ENCODE data around the gene ZFHX3. TPM values are rescaled to one million over a fixed set of nuclear protein-coding genes. Genes with fewer than 3 reads are reported as not detected.

The ZFHX3 gene
- polyA plus RNA-seq, 1 donor from 2014 or later, result 26.4 TPM

GRCh38 chr16:72936408-72936807 is 111.5 kb downstream of the ZFHX3 start:
- H2AFZ ChIP-seq (ENCODE audit: low read depth, low read length), result no peak overlapping the region
- no peaks in the 10 kb centered on the region for H3K36me3 ChIP-seq (ENCODE audit: insufficient read depth, low read length)
- no peaks in the 10 kb centered on the region for H3K9me3 ChIP-seq (ENCODE audit: low read length)
- H3K27ac ChIP-seq (ENCODE audit: low read length), result no peak overlapping the region
- no peak overlapping the region for H3K4me3 ChIP-seq (ENCODE audit: low read length)
- no peaks in the 10 kb centered on the region for H3K27me3 ChIP-seq (ENCODE audit: insufficient read depth, low read depth, low read length)
- H3K9me2 ChIP-seq (ENCODE audit: insufficient read depth, low read length), result no peaks in the 10 kb centered on the region
- no peak overlapping the region for H3K9ac ChIP-seq (ENCODE audit: low read length)
- TF ChIP-seq MXI1 (conservative IDR thresholded peaks at IDR 0.05; ENCODE audit: poor library complexity, severe bottlenecking) (no peak), POLR2AphosphoS5 (IDR thresholded peaks at IDR 0.05) (peak; percentile 2), SMC3 (conservative IDR thresholded peaks at IDR 0.05; ENCODE audit: poor library complexity) (no peak)
- no peak overlapping the region for H3K4me2 ChIP-seq (ENCODE audit: low read length)
- H4K20me1 ChIP-seq (ENCODE audit: insufficient read depth), result peaks cover 99% of the 10 kb centered on the region
- H3K79me2 ChIP-seq (replicated peaks; ENCODE audit: insufficient read depth, low read length), result peaks cover 100% of the 10 kb centered on the region
- H3F3A ChIP-seq (ENCODE audit: insufficient read depth, low read length, poor library complexity, severe bottlenecking), result peaks cover 7% of the 10 kb centered on the region

- peaks cover 100% of the 10 kb centered on the region for H3K79me2 ChIP-seq (replicated peaks; ENCODE audit: insufficient read depth, low read length)
- no peak overlapping the region for H3K4me3 ChIP-seq (ENCODE audit: low read length)
- H3K9ac ChIP-seq (ENCODE audit: low read length), result no peak overlapping the region
- no peaks in the 10 kb centered on the region for H3K36me3 ChIP-seq (ENCODE audit: insufficient read depth, low read length)
- H3K9me3 ChIP-seq (ENCODE audit: low read length), result no peaks in the 10 kb centered on the region
- no peak overlapping the region for H2AFZ ChIP-seq (ENCODE audit: low read depth, low read length)
- peaks cover 98% of the 10 kb centered on the region for H4K20me1 ChIP-seq (ENCODE audit: insufficient read depth)
- peaks cover 7% of the 10 kb centered on the region for H3F3A ChIP-seq (ENCODE audit: insufficient read depth, low read length, poor library complexity, severe bottlenecking)
- no peak overlapping the region for H3K27ac ChIP-seq (ENCODE audit: low read length)
- no peaks in the 10 kb centered on the region for H3K9me2 ChIP-seq (ENCODE audit: insufficient read depth, low read length)
- no peak for TF ChIP-seq REST (IDR thresholded peaks at IDR 0.05; ENCODE audit: borderline replicate concordance)
- no peak for TF ChIP-seq EZH2 (IDR thresholded peaks at IDR 0.05; ENCODE audit: borderline replicate concordance, insufficient read depth, low read length, poor library complexity, severe bottlenecking)
- TF ChIP-seq TAF1 (IDR thresholded peaks at IDR 0.05; ENCODE audit: low read depth), result no peak
- no peak for TF ChIP-seq EP300 (conservative IDR thresholded peaks at IDR 0.05; ENCODE audit: poor library complexity, severe bottlenecking)
- no peak for TF ChIP-seq MXI1 (conservative IDR thresholded peaks at IDR 0.05; ENCODE audit: poor library complexity, severe bottlenecking)
- no peak for TF ChIP-seq SMC3 (conservative IDR thresholded peaks at IDR 0.05; ENCODE audit: poor library complexity)
- TF ChIP-seq POLR2AphosphoS5 (IDR thresholded peaks at IDR 0.05), result no peak
- no peak overlapping the region for H3K4me2 ChIP-seq (ENCODE audit: low read length)
- H3K27me3 ChIP-seq (ENCODE audit: insufficient read depth, low read depth, low read length), result no peaks in the 10 kb centered on the region
Measured at GRCh38 chr16:72935896-72936295, 112.0 kb downstream of the ZFHX3 start.

- no peak for TF ChIP-seq EP300 (conservative IDR thresholded peaks at IDR 0.05; ENCODE audit: poor library complexity, severe bottlenecking)
- no peak for TF ChIP-seq TAF1 (IDR thresholded peaks at IDR 0.05; ENCODE audit: low read depth)
- TF ChIP-seq EZH2 (IDR thresholded peaks at IDR 0.05; ENCODE audit: borderline replicate concordance, insufficient read depth, low read length, poor library complexity, severe bottlenecking), result no peak
- TF ChIP-seq REST (IDR thresholded peaks at IDR 0.05; ENCODE audit: borderline replicate concordance), result no peak
- no peak for TF ChIP-seq CTCF (IDR thresholded peaks at IDR 0.05; ENCODE audit: poor library complexity, severe bottlenecking)
- no peak for TF ChIP-seq RAD21 (conservative IDR thresholded peaks at IDR 0.05)
- TF ChIP-seq MXI1 (conservative IDR thresholded peaks at IDR 0.05; ENCODE audit: poor library complexity, severe bottlenecking), result no peak
- no peak for TF ChIP-seq SMC3 (conservative IDR thresholded peaks at IDR 0.05; ENCODE audit: poor library complexity)
- no peak for TF ChIP-seq POLR2AphosphoS5 (IDR thresholded peaks at IDR 0.05)
- H3K9me3 ChIP-seq (ENCODE audit: low read length), result no peaks in the 10 kb centered on the region
- no peak overlapping the region for H3K4me3 ChIP-seq (ENCODE audit: low read length)
- H3K27ac ChIP-seq (ENCODE audit: low read length), result no peak overlapping the region
- no peaks in the 10 kb centered on the region for H3K27me3 ChIP-seq (ENCODE audit: insufficient read depth, low read depth, low read length)
- no peaks in the 10 kb centered on the region for H3K9me2 ChIP-seq (ENCODE audit: insufficient read depth, low read length)
- peaks cover 96% of the 10 kb centered on the region for H4K20me1 ChIP-seq (ENCODE audit: insufficient read depth)
- H3K36me3 ChIP-seq (ENCODE audit: insufficient read depth, low read length), result no peaks in the 10 kb centered on the region
- H3K79me2 ChIP-seq (replicated peaks; ENCODE audit: insufficient read depth, low read length), result peaks cover 99% of the 10 kb centered on the region
- H3F3A ChIP-seq (ENCODE audit: insufficient read depth, low read length, poor library complexity, severe bottlenecking), result peaks cover 13% of the 10 kb centered on the region
- H2AFZ ChIP-seq (ENCODE audit: low read depth, low read length), result no peak overlapping the region
- no peak overlapping the region for H3K9ac ChIP-seq (ENCODE audit: low read length)
- no peak overlapping the region for H3K4me2 ChIP-seq (ENCODE audit: low read length)
Measured at GRCh38 chr16:72934636-72935403, 113.1 kb downstream of the ZFHX3 start.

Measured in neural cell (in vitro differentiated cells).